GM03348 (cell line): ENCODE measurements around the gene TMEM150A.
"Not testable (repeated sequence)": the region's sequence is repeated elsewhere in the genome, so short reads cannot be mapped to it uniquely, and the experiment has no call there.

Source experiments
- DNase-seq: peaks from one replicate; pipeline ENCODE4 v3.0.0; 2012; ENCODE audit warnings: low spot score

Gene TMEM150A, protein sequence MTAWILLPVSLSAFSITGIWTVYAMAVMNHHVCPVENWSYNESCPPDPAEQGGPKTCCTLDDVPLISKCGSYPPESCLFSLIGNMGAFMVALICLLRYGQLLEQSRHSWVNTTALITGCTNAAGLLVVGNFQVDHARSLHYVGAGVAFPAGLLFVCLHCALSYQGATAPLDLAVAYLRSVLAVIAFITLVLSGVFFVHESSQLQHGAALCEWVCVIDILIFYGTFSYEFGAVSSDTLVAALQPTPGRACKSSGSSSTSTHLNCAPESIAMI

DNA sequence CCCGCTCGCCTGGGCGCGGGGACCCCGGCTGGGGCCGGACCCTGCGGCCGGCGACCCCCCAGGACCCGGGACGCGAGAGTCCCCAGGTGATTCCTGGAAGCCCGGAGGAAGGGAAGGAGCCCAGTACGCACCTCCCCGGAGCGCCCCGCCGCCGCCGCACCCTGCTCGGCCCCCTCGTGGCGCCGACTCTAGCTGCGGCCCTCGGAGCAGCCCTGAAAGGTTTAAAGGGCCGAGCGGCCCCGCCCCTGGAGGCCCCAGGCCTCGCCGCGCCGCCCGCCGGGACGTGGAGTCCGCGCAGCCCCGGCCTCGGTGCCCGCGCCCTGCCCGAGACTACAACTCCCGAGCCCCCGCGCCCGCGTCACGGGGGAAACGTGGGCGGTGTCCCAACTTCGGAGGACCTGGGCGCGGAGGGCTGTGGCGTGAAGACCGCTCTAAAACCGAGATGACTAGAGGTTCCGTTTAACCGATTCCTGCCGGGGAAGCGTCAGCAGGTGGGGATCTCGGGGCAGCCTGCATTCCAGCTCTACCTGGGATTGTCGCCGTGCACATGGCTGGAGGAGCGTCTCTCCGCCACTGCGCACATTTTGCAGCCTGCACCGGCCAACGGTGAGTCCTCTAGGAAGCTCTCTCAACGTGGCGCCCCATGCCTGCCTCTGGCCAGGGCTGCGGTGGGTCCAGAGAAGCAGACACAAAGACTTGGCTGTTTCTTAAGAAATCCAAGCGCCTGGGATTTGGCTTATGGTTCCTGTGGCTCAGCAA is at the start of gene TMEM150A:
TSS of gene TMEM150A (minus strand) at position 223 of the 759 bp plus-strand sequence. CDS start 750 bp downstream, outside the sequence.
- peak; percentile 96 for DNase-seq

DNA sequence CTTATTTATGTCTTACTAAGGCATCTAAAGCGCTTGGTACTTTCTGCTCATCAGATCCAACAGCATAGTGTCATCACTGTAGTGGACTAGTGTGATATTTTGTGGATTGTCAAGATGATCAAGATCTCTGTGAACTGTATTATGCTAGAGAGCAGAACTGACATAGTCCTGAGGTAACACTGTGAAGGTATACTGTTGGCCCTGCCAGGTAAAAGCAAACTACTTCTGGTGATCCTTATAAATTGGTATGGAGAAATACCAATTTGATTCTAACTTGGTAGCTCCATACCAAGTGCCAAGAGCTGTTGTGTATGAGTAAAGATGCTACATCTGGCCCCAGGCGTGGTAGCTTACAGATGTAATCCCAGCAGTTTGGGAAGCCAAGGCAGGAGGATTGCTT is 49.6 kb upstream of the TMEM150A start:
- DNase-seq = no peak

DNA sequence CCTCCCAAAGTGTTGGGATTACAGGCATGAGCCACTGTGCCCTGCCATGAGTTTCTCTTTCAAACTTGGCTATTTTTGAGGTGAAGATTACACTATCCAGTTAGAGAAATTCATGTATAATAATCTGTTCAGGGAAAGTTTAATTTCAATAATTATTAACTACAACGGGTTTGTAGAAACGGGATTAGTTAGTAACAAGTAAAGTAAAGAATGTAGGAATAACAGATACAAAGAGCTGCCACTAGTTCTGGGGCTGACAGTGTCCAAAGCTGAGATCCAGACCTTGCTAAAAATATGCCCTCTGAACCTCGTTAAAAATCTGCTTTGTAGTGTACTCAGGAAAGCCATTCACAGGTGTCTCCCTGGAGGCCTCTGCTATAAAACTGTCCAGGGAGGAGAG is 48.6 kb upstream of the TMEM150A start:
- no peak for DNase-seq

DNA sequence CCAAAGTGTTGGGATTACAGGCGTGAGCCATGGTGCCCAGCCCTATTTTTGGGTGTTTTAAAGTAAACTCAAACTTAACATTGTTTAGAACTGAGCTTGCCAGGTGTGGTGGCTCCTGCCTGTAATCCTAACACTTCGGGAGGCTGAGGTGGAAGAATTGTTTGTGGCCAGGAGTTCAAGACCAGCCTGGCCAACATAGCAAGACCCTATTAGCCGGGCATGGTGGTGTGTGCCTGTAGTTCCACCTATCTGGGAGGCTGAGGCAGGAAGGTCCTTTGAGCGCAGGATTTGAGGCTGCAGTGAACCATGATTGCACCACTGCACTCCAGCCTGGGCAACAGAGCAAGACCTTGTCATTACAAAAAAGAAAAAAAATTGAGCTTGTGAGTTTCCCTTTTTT is 48.0 kb upstream of the TMEM150A start:
- no peak for DNase-seq

DNA sequence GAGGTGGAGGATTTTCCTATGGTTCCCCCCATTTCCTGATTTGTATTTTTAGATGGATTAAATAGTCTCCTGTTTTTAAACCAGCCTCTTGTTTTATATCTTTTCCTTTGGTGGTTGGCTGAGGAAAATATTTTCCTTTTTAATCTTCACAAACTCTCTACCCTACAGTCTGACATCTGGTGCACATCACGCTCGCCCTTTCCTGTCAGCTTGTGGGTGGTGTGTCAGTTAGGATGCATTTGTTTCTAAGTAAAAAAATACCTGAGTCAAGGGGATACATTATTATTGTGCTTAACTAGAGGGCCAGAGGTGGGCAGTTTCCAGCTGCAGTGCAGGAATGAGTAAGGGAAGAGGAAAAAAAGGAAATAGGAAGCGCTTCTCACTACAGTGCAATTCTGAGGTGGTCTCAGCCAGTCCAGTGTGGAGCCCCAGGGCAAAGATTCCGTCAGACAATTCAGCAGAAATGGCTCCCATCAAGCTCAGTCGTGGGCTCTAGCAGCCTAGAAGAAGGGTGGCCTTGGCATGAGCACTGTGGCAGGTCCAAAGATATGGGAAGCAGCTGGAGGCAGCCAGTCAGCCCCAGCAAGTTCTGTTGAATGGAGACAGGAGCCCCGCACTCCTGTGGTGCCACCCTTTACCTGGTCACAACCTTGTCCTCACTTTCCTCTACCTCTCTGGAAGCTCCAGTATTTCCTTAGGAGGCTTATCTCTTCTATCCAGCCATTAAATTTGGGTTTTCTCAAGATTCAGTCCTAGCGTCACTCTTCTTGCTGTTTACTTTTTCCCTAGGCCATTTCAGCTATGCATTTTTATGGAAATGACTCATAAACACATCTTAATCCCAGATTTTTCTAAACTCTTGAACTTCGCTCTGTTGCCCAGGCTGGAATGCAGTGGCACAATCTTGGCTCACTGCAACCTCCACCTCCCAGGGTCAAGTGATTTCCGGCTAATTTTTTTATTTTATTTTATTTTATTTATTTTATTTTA is 47.0 kb upstream of the TMEM150A start:
- DNase-seq = peak; percentile 59

DNA sequence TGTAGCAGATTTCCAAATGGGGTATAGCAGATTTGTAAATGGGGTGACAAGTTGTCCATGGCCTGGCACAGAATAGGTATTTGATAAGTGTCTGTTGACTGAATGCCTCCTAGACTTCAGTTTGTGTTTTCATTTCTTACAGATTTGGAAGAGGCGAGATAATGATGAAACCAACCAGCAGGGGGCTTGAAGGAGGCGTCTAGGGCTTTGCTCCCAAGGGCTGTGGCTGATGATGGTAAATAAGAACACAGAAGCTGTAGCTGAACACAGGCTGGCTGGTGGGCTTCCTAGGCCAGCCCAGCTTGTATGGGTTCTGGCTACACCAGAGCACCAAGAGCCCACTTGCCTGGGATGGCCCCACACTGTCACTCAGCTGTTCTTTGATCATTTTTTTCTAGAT is 46.1 kb upstream of the TMEM150A start:
- peak; percentile 81 for DNase-seq

DNA sequence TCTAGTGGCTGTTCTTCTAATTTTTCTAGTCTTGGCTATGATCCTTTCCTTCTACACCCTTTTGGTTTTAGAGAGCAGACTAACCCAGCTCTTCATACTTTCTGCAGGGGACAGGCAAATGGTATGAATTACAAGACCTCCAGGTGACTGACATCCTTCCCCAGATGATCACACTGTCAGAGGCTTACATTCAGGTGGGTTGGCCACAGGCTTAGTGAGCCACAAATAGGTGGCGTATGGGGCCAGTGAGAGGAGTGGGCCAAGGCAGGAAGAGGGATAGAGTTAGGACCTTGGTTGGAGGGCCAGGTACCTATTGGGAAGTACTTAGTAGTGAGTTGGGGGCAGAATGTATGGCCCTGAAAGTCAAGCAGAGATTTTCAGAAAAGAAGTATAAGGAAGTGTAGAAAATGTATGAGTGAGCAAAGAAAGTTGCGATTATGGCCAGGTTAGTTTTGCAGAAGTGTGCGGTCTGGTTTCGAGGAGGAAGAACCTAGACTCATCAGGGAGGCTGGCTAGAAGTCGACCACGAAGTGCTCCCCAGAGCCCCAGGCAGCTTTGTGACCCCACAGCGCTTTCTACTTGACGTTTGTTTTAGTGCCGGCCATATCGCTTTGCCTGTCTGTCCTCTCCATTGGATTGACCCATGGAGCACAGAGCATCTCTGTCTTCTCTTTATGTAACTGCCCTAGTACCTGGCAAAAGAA is 45.5 kb upstream of the TMEM150A start:
- no peak for DNase-seq

DNA sequence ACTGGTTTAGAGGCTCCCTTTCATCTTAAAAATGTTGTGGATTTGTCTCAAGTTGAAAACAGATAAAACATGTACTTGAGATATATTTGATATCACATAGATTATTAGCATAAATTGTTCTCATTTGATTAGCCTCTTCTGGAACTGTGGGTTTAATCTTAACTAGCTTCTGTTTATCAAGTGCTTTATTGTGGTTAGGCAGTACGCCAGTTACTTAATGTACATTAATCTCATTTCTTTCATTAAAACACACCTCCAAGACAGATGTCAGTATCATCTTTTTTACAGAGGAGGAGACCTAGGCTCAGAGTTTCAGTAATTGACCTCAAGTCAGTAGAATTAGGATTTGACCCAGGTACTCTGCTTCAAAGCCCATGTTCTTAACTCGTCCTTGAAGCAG is 43.7 kb upstream of the TMEM150A start:
- DNase-seq = no peak

DNA sequence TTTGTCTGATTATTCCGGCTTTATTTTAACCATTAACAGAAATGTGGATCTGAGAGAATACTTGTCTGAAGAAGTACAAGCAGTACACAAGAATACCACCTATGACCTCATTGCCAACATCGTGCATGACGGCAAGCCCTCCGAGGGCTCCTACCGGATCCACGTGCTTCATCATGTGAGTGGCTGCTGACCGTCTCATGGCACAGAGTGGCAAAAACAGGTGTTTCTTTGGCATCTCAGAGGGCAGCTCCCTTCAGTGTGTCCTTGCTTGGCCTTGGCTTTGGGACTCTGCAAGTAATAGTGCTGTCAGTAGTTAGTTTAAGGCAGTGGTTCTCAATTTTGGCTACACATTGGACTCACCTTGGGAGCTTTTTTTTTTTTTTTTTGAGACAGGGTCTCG is 42.4 kb upstream of the TMEM150A start:
- no peak for DNase-seq

DNA sequence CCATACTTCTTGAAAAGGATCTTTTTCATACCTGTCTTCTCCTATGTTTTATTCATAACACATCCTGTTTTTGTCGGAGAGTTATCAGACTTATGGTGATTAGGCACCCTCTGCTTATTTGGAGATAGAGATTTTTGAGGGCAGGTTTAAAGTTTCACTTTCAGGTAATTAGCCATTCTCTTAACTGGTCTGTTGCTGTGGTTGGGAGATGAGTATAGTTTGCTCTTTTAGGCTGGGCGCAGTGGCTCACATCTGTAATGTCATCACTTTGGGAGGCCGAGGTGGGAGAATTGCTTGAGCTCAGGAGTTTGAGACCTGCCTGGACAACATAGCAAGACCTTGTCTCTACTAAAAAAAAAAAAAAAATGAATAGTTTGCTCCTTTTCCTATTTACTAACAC is 40.2 kb upstream of the TMEM150A start:
- no peak for DNase-seq

DNA sequence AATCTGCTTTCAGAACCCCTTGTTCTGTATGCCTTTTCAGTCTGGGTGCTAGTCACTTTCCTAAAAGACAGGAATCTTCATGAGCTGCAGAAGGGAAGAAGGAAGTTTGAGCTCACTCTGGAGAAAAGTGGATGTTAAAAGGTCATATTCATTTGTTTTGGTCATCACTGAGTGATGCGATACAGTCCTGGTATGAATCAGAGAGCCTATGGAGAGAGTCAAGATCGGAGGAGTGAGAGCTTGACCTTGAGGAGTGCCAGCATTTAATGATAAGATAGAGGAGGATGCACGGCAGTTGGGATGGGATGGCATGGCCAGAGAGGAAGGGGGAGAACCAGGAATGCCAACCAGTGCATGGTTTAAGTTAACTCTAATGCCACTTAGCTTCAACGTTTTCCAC is 33.1 kb upstream of the TMEM150A start:
- DNase-seq = no peak

DNA sequence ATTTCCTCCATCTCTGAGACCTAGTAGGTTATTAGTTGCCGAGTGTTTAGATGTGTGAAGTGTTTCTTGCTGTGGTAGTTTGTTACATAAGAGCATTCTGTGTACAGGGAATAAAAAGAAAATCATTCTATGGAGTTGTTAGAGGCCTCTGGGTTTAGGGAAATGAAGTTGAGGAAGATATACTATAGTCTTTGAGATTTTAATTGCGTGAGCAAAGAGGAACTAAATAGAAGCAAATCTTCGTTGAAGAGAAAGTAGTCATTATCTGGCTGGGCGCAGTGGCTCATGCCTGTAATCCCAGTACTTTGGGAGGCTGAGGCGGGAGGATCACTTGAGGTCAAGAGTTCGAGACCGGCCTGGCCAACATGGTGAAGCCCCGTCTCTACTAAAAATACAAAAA is 32.5 kb upstream of the TMEM150A start:
- no peak for DNase-seq

DNA sequence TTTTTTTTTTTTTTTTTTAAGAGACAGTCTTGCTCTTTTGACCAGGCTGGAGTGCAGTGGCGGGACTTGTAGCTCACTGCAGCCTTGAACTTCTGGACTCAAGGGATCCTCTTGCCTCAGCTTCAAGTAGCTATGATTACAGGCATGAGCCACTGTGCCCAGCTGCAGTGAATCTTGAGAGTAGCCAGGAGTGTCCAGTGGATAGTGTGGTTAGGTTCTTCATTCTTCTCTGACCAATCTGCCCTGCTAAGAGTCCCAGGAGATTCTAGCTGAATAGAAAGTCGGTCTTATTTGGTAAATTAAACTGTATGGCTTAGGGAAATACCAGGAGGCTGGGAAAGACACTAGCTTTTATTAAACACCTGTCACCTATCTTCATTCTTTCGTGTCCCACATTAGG is 28.8 kb upstream of the TMEM150A start:
- DNase-seq = no peak

DNA sequence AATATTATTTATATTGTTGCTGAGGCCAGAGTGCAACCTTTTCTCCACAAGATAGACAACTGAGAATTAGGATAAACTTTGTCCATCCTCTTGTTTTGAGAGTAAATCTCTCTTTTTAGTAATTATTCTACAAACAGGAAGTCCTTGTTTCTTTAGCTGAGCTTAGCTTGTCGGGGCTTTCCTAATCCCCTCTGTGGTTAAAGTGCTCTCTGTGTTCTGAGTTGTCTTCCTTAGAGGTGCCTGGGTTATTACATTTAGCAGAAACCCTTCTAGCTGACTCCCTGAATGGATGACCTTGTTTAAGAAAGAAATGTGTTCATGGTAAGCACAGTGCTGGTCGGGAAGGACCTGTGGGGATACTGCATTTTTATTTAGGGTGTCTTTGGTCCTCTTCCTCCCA is 26.2 kb upstream of the TMEM150A start:
- DNase-seq = no peak

DNA sequence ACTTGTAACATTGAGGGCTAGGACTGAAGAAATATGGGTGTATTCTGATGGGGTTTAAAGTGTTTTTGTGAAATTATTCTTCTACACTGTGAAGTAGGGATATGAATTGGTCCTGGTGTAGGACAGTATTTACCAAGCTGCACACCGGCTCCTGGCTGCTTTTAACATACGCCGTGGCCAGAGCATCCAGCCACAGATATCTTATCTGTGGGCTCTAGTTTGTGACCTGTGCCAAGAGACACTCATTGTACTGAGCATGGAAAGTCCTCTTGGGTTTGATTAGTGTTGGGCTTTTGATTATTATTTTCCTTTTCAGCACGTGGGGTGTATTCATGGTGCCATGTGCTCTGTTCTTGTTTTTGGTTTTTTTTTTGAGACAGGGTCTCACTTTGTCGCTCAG is 21.5 kb upstream of the TMEM150A start:
- DNase-seq = no peak

DNA sequence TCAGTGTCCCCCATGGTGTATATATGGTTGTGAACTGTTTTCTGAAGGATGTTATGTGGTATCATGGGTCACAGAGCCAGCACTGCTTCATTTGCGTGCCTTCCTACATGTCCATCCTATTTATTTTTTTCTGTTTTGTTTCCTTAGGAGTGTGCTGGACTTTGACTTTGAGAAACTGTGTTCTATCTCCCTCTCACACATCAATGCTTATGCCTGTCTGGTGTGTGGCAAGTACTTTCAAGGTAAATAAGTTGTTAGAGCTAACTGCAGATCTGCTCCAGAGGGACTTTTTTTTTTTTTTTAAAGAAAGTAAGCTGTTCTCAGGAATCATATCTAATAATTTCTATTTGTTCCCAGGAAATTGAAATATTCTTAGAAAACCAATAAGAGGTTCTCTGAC is 18.8 kb upstream of the TMEM150A start:
- DNase-seq = no peak

DNA sequence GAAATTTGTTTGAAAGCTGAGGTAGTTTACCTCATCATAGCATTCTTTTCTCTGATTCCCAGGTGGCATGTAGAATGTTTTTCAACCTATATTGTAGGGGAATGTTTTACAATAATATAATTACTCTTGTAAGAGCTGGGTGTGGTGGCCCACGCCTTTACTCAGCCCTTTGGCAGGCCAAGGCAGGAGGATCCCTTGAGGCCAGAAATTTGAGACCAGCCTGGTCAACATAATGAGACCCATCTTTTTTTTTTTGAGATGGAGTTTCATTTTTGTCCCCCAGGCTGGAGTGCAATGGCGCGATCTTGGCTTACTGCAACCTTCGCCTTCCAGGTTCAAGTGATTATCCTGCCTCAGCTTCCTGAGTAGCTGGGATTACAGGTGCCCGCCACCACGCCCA is 17.1 kb upstream of the TMEM150A start:
- DNase-seq = no peak

DNA sequence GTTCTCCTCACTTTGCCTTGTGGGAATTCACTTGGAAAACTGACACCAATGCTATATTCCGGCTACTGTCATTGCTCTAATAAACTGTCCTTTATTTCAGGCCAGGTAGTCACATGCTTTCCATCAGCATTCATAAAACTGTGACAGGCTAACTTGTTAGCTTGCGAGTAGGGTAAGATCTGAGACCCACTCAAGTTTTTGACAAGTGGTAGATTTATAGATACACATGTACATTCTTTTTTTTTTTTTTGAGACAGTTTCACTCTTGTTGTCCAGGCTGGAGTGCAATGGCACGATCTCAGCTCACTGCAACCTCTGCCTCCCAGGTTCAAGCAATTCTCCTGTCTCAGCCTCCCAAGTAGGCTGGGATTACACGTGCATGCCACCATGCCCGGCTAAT is 15.2 kb upstream of the TMEM150A start:
- not testable (repeated sequence) for DNase-seq

DNA sequence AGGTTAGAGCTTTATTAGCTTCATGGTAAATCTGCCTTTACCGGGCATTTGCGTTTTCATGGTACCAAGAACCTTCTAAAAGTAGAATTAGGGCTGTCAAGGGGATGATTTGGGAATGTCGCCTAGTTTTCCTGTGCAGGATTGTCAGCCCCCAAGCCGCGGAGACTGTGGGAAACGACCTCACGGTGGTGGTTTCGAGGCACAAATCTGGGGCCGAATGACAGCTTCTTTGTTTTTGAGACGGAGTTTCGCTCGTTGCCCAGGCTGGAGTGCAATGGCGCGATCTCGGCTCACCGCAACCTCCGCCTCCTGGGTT is 12.9 kb upstream of the TMEM150A start:
- DNase-seq = no peak

DNA sequence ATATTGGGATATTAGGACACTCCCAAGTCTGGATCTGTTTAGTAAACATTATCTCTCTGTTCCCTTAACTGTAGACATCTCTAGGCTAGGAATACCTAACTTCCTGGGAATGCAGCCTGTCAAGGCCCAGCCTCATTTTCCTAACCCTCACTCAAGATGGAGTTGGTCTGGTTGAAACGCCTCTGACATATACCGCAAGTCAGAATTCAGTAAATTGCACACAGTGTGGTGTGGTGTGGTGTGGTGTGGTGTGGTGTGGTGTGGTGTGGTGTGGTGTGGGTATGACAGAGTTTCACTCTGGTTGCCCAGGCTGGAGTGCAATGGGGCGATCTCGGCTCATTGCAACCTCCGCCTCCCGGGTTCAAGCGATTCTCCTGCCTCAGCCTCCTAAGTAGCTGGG is 12.3 kb upstream of the TMEM150A start:
- not testable (repeated sequence) for DNase-seq

DNA sequence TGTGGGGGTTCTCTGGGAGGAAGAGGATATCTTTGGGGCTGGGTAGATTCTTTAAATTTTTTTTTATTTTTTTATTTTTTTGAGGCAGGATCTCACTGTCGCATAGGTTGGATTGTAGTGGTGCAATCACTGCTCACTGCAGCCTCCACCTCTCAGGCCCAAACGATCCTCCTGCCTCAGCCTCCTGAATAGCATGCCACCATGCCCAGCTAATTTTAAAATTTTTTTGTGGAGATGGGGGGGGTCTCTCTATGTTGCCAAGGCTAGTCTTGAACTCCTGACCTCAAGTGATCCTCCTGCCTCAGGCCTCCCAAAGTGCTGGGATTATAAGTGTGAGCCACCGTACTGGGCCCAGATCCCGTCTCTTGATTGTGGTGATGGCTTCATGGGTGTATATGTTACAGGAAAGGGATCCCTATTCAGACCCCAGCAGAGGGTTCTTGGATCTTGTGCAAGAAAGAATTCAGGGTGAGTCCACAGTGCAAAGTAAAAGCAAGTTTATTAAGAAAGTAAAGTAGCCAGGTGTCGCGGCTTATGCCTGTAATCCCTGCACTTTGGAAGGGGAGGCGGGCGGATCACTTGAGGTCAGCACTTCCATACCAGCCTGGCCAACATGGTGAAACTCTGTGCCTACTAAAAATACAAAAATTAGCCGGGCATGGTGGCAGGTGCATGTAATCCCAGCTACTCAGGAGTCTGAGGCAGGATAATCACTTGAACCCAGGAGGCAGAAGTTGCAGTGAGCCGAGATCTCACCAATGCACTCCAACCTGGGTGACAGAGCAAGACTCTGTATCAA is 11.4 kb upstream of the TMEM150A start:
- no peak for DNase-seq
